Activated CD4-positive, alpha-beta T cell treated with anti-CD3 and anti-CD28 coated beads, Interleukin-2, amount 50 U/mL, for 24 hours (primary cell): Measurements from ENCODE around the gene BAG1.

ENCODE experiments used
- DNase-seq, 2 donors: peaks; one replicate each; pipeline ENCODE4 v3.0.0-alpha.2; 2020; ENCODE audit warnings: low read depth in 1 of 2, low spot score in 1 of 2

The BAG1 gene

GRCh38 chr9:33277484-33277883 lies 13.0 kb upstream of the BAG1 start:
- DNase-seq, result no peak

- no peak for DNase-seq
Measured at GRCh38 chr9:33273972-33274328, 9.4 kb upstream of the BAG1 start.

GRCh38 chr9:33273266-33273971 lies 8.9 kb upstream of the BAG1 start:
- DNase-seq, result no peak

GRCh38 chr9:33272061-33272460 lies 7.6 kb upstream of the BAG1 start:
- no peak for DNase-seq

GRCh38 chr9:33270146-33270545 lies 5.6 kb upstream of the BAG1 start:
- no peak for DNase-seq

GRCh38 chr9:33267151-33267767 lies 2.8 kb upstream of the BAG1 start:
- DNase-seq, result no peak

GRCh38 chr9:33265211-33265865 lies 830 bp upstream of the BAG1 start:
- no peak for DNase-seq

- DNase-seq, result peak in 1 of 2 donors; percentile 17
Measured at GRCh38 chr9:33264003-33264472, 470 bp downstream of the BAG1 start.

- no peak for DNase-seq
Measured at GRCh38 chr9:33263131-33264002, 1.1 kb downstream of the BAG1 start.

- DNase-seq, result no peak
Measured at GRCh38 chr9:33260372-33260771, 4.1 kb downstream of the BAG1 start.

- DNase-seq, result no peak
Measured at GRCh38 chr9:33257276-33257675, 7.2 kb downstream of the BAG1 start.

- no peak for DNase-seq
Measured at GRCh38 chr9:33256236-33256635, 8.3 kb downstream of the BAG1 start.

GRCh38 chr9:33255471-33255870 lies 9.0 kb downstream of the BAG1 start:
- DNase-seq, result no peak

- DNase-seq, result no peak
Measured at GRCh38 chr9:33255014-33255413, 9.5 kb downstream of the BAG1 start.

GRCh38 chr9:33254211-33254610 lies 10.3 kb downstream of the BAG1 start:
- no peak for DNase-seq

GRCh38 chr9:33250458-33250995 lies 14.0 kb downstream of the BAG1 start:
- DNase-seq, result no peak

GRCh38 chr9:33249983-33250382 lies 14.5 kb downstream of the BAG1 start:
- DNase-seq, result no peak

- no peak for DNase-seq
Measured at GRCh38 chr9:33249087-33249658, 15.3 kb downstream of the BAG1 start.

- DNase-seq, result no peak
Measured at GRCh38 chr9:33248606-33249005, 15.9 kb downstream of the BAG1 start.

GRCh38 chr9:33246269-33246860 lies 18.1 kb downstream of the BAG1 start:
- no peak for DNase-seq
